ENCODE data around the gene GARIN5A. TPM values are rescaled to one million over a fixed set of nuclear protein-coding genes. Genes with fewer than 3 reads are reported as not detected.

Gene GARIN5A
- polyA plus RNA-seq, 1 of the 3 experiments (the other 2 are of a cell fraction), result 1.3 TPM

GRCh38 chr19:50500753-50501151 is 24.1 kb upstream of the GARIN5A start:
- H3K27ac ChIP-seq (ENCODE audit: low read depth in 2 of 2, low read length in 1 of 2), result no peak overlapping the region
- H4K20me1 ChIP-seq (ENCODE audit: insufficient read depth), result no peaks in the 10 kb centered on the region
- no peak overlapping the region for H3K4me2 ChIP-seq
- peaks cover 0 to 7% of the 10 kb centered on the region in 2 experiments; a peak in 1 of 4 replicates for H3K4me1 ChIP-seq (ENCODE audit: control insufficient read depth in 1 of 2, insufficient read depth in 2 of 2, low read depth in 1 of 2, low read length in 1 of 2)
- POLR2A ChIA-PET, result interaction anchor here (1.4 kb wide), 1 partner anchor 10 kb away, joined by 9 read pairs; the partner anchor contains the start of gene JOSD2
- H3F3A ChIP-seq (replicated peaks; ENCODE audit: insufficient read depth), result no peaks in the 10 kb centered on the region
- H3K36me3 ChIP-seq (replicated peaks in 1 of 2; ENCODE audit: control insufficient read depth in 1 of 2, insufficient read depth in 2 of 2, low read length in 1 of 2), result no peaks in the 10 kb centered on the region
- no peak for TF ChIP-seq CTCF (IDR thresholded peaks at IDR 0.05)
- no peak for TF ChIP-seq MXI1 (IDR thresholded peaks at IDR 0.05; ENCODE audit: low read depth, low read length)
- no peak for TF ChIP-seq GABPA (IDR thresholded peaks at IDR 0.05; ENCODE audit: low read depth)
- TF ChIP-seq MAX (IDR thresholded peaks at IDR 0.05; ENCODE audit: low read depth), result no peak
- TF ChIP-seq RXRA (IDR thresholded peaks at IDR 0.05; ENCODE audit: borderline replicate concordance, low read depth), result no peak
- no peak for TF ChIP-seq POLR2AphosphoS5 (IDR thresholded peaks at IDR 0.05; ENCODE audit: low read depth, low read length)
- no peak for TF ChIP-seq NRF1 (IDR thresholded peaks at IDR 0.05; ENCODE audit: low read depth, low read length)
- TF ChIP-seq FOXM1 (IDR thresholded peaks at IDR 0.05; ENCODE audit: low read depth), result no peak
- no peak for TF ChIP-seq TEAD4 (IDR thresholded peaks at IDR 0.05; ENCODE audit: borderline replicate concordance, insufficient read depth)
- TF ChIP-seq SMC3 (IDR thresholded peaks at IDR 0.05; ENCODE audit: low read depth, low read length), result no peak
- TF ChIP-seq IRF3 (IDR thresholded peaks at IDR 0.05; ENCODE audit: low read depth, low read length), result no peak
- no peaks in the 10 kb centered on the region for H3K27me3 ChIP-seq (ENCODE audit: insufficient read depth)
- CTCF ChIA-PET, result interaction anchor here (0.7 to 2.5 kb wide), 7 partner anchors 9 to 289 kb away, joined by 3 to 11 read pairs (median 6); partner anchors contain the start of genes ACP4 and JOSD2
- H3K9ac ChIP-seq, result no peak overlapping the region
- no peaks in the 10 kb centered on the region for H3K9me3 ChIP-seq
- no peak for DNase-seq
- H3K4me3 ChIP-seq (ENCODE audit: low read depth in 2 of 2, low read length in 1 of 2), result no peak overlapping the region
- H2AFZ ChIP-seq (ENCODE audit: low read depth), result no peak overlapping the region
- 58% methylated on average over 10 of the region's 10 CpGs for WGBS (ENCODE audit: low lambda C conversion rate)
- H3K79me2 ChIP-seq (ENCODE audit: insufficient read depth), result no peaks in the 10 kb centered on the region
- no peaks in the 10 kb centered on the region for H3K9me2 ChIP-seq

GRCh38 chr19:50500060-50500752 is 23.6 kb upstream of the GARIN5A start:
- POLR2A ChIA-PET, result interaction anchor here (1.4 kb wide), 1 partner anchor 11 kb away, joined by 9 read pairs; the partner anchor contains the start of gene JOSD2
- no peak overlapping the region for H2AFZ ChIP-seq (ENCODE audit: low read depth)
- H3K4me2 ChIP-seq, result no peak overlapping the region
- H3K4me1 ChIP-seq (ENCODE audit: control insufficient read depth in 1 of 2, insufficient read depth in 2 of 2, low read depth in 1 of 2, low read length in 1 of 2), result peaks cover 0 to 7% of the 10 kb centered on the region in 2 experiments; a peak in 1 of 4 replicates
- H4K20me1 ChIP-seq (ENCODE audit: insufficient read depth), result no peaks in the 10 kb centered on the region
- CTCF ChIA-PET, result interaction anchor here (0.7 to 2.5 kb wide), 7 partner anchors 10 to 290 kb away, joined by 3 to 11 read pairs (median 6); partner anchors contain the start of genes ACP4 and JOSD2
- H3K36me3 ChIP-seq (replicated peaks in 1 of 2; ENCODE audit: control insufficient read depth in 1 of 2, insufficient read depth in 2 of 2, low read length in 1 of 2), result no peaks in the 10 kb centered on the region
- H3K27ac ChIP-seq (ENCODE audit: low read depth in 2 of 2, low read length in 1 of 2), result no peak overlapping the region
- WGBS (ENCODE audit: low lambda C conversion rate), result 51% methylated on average over 19 of the region's 27 CpGs
- H3K4me3 ChIP-seq (ENCODE audit: low read depth in 2 of 2, low read length in 1 of 2), result no peak overlapping the region
- DNase-seq, result peak; percentile 84
- H3K9ac ChIP-seq, result no peak overlapping the region
- no peaks in the 10 kb centered on the region for H3K9me3 ChIP-seq
- no peaks in the 10 kb centered on the region for H3K27me3 ChIP-seq (ENCODE audit: insufficient read depth)
- H3K9me2 ChIP-seq, result no peaks in the 10 kb centered on the region
- no peak for TF ChIP-seq YY1 (IDR thresholded peaks at IDR 0.05; ENCODE audit: low read depth)
- no peak for TF ChIP-seq NRF1 (IDR thresholded peaks at IDR 0.05; ENCODE audit: low read depth, low read length)
- no peak for TF ChIP-seq RAD21 (IDR thresholded peaks at IDR 0.05; ENCODE audit: low read length)
- peak; percentile 28; the same call in 1 of the 2 replicates for TF ChIP-seq GATA2 (CRISPR knock-in tag; IDR thresholded peaks at IDR 0.05)
- no peak for TF ChIP-seq SIN3A (IDR thresholded peaks at IDR 0.05; ENCODE audit: borderline replicate concordance, low read depth, low read length)
- TF ChIP-seq USF1 (IDR thresholded peaks at IDR 0.05; ENCODE audit: borderline replicate concordance, low read depth), result no peak
- TF ChIP-seq MXI1 (IDR thresholded peaks at IDR 0.05; ENCODE audit: low read depth, low read length), result no peak
- peak; percentile 29 for TF ChIP-seq CTCF (IDR thresholded peaks at IDR 0.05)
- no peak for TF ChIP-seq ZBTB33 (IDR thresholded peaks at IDR 0.05; ENCODE audit: borderline replicate concordance, low read depth)
- no peaks in the 10 kb centered on the region for H3F3A ChIP-seq (replicated peaks; ENCODE audit: insufficient read depth)
- H3K79me2 ChIP-seq (ENCODE audit: insufficient read depth), result no peaks in the 10 kb centered on the region

Measured in SK-N-SH (cell line).